Psoas muscle (tissue), 8 donors: ENCODE measurements around the gene GANC. TPM values are rescaled to one million over a fixed set of nuclear protein-coding genes. Genes with fewer than 3 reads are reported as not detected.

Source experiments
- ATAC-seq, 4 donors: fragments of 200-7000 bp; cut with Tn5 transposase; one replicate each; pipeline ENCODE4 v1.9.1; 2020; ENCODE audit warnings: moderate library complexity in 3 of 4, mild to moderate bottlenecking in 2 of 4
- DNase-seq, 2 donors: peaks; one replicate each; pipeline ENCODE4 v3.0.0-alpha.2; 2020
- H3K27ac ChIP-seq: fragments of 200-600 bp; one replicate; pipeline ENCODE4 v1.8.0; 2022
- H3K27me3 ChIP-seq, 3 donors: fragments of 200-600 bp in 1 of 3; one replicate each; pipeline versions ENCODE4 v1.6.1 to v1.8.0; 2013 to 2022; ENCODE audit warnings: low read length in 2 of 3, mild to moderate bottlenecking in 2 of 3, moderate library complexity in 1 of 3; ENCODE audit not compliant: insufficient read depth in 3 of 3
- H3K36me3 ChIP-seq, 2 donors: fragments of 200-600 bp in 1 of 2; one replicate each; pipeline versions ENCODE4 v1.6.1 to v1.8.0; 2013 to 2022; ENCODE audit warnings: low read depth in 1 of 2, mild to moderate bottlenecking in 1 of 2, moderate library complexity in 1 of 2; ENCODE audit not compliant: insufficient read depth in 1 of 2
- H3K4me1 ChIP-seq: fragments of 200-600 bp; one replicate; pipeline ENCODE4 v1.8.0; 2022
- H3K4me3 ChIP-seq: fragments of 200-600 bp; one replicate; pipeline ENCODE4 v1.8.0; 2022; ENCODE audit warnings: mild to moderate bottlenecking
- H3K9me3 ChIP-seq: fragments of 200-600 bp; one replicate; pipeline ENCODE4 v1.8.0; 2022
- WGBS, 3 donors: extraction: QIAGEN DNeasy Blood & Tissue Kit; methylation state at CpG; one replicate each; pipeline versions ENCODE4 v1.1.6 to v1.1.7; 2013; 5-methylcytosine and 5-hydroxymethylcytosine counted together
- intact Hi-C, 2 donors: fragments of 100-400 bp; cut with DNase I; formaldehyde crosslinking; loops; one replicate each; pipeline versions ENCODE4 v1.11.0 to v1.14.2; 2022
- polyA plus RNA-seq, 3 donors: library from polyadenylated mRNA; stranded (reverse); fragments of 200-250 nt; gene quantifications; one replicate each; pipeline ENCODE4 v1.2.3, GENCODE V29; 2013
- total RNA-seq, 4 donors: library from RNA; stranded (reverse); fragmentation: NEBNext Ultra II Directional in 2 of 4; extraction: Animal tissue kit (Norgen Biotek cat#: 25700) in 2 of 4; gene quantifications; one replicate each; pipeline versions ENCODE4 v1.2.1 to v1.2.4, GENCODE V29; 2021 to 2023
- TF ChIP-seq, protein P1 (sequence below): fragments of 200-600 bp; IDR thresholded peaks from one replicate; pipeline ENCODE4 v1.8.0; 2022; ENCODE audit warnings: antibody characterized with exemption
- donor health status: healthy with polysubstance abuse.
- donor health status: DM: no; HTN: no; CAD: no; lungs with moderate emphysema.
- donor health status: Bipolar disorder and iron deficiency.
- donor health status: healthy.
- donor health status: DM: yes; HTN: yes; CAD: no.
- donor health status: DM: no; HTN: no; CAD: no.
- donor health status: DM: no; HTN: no; CAD: no.
- donor health status: DM: yes; HTN: yes; CAD: no.

Gene GANC
- total and polyA plus RNA-seq, 7 donors: 4.9 to 37.7 (median 20.3) TPM

DNA sequence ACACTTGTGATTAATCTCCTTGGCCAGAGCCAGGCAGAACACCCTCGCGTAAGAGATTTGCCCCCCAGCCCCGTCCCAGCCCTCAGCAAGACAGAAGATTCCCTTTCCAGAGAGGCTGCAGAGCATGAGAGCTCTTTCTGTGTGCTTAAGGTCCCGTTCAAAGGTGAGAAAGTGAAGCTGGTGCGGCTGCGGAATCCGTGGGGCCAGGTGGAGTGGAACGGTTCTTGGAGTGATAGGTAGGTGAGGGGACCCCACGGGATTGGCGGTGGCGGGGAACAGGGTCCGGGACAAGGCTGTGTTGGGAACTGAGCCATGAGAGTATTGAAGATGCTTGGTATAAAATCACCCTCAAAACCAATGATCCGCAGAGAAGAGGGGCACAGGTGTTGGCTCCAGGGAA lies 121.1 kb downstream of the GANC start:
- ATAC-seq (peak in 1 of 4 donors; percentile 11), DNase-seq (no peak)
- Histone ChIP-seq H3K4me3 (no peak overlapping the region), H3K9me3 (no peaks in the 10 kb centered on the region), H3K36me3 (peaks cover 4 to 93% of the 10 kb centered on the region in 2 donors), H3K27me3 (no peaks in the 10 kb centered on the region), H3K4me1 (no peaks in the 10 kb centered on the region), H3K27ac (peak overlapping the region; percentile 16)
- intact Hi-C loops: no loop called here
- TF ChIP-seq, protein P1, sequence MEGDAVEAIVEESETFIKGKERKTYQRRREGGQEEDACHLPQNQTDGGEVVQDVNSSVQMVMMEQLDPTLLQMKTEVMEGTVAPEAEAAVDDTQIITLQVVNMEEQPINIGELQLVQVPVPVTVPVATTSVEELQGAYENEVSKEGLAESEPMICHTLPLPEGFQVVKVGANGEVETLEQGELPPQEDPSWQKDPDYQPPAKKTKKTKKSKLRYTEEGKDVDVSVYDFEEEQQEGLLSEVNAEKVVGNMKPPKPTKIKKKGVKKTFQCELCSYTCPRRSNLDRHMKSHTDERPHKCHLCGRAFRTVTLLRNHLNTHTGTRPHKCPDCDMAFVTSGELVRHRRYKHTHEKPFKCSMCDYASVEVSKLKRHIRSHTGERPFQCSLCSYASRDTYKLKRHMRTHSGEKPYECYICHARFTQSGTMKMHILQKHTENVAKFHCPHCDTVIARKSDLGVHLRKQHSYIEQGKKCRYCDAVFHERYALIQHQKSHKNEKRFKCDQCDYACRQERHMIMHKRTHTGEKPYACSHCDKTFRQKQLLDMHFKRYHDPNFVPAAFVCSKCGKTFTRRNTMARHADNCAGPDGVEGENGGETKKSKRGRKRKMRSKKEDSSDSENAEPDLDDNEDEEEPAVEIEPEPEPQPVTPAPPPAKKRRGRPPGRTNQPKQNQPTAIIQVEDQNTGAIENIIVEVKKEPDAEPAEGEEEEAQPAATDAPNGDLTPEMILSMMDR: no peak
- WGBS, 3 donors: 85 to 87% (median 86%) methylated on average over 13 of the region's 13 CpGs

DNA sequence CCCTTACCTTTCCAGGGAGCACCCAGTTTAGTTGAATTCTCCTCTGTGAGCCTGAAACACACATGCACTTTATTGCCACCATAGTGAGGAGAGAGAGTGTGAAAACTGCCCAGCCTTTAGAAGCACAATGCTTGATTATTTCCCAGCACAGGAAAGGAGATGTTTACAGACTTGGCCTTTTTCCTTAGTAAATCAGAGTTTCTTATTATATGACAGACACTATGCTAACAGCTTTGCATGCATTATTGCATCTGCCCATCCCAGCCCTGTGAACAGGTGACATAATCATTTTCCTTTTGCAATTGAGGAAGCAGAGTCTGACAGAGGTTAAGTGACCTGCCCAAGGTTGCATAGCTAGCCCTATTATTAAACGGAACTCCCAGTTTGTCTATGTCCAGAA lies 122.8 kb downstream of the GANC start:
- Histone ChIP-seq H3K4me3 (no peak overlapping the region), H3K4me1 (no peaks in the 10 kb centered on the region), H3K9me3 (no peaks in the 10 kb centered on the region), H3K36me3 (peaks cover 6 to 94% of the 10 kb centered on the region in 2 donors), H3K27ac (no peak overlapping the region), H3K27me3 (no peaks in the 10 kb centered on the region)
- DNase-seq (no peak), ATAC-seq (no peak)
- 57 to 82% (median 62%) methylated on average over 1 of the region's 1 CpG for WGBS, 3 donors
- TF ChIP-seq, protein P1: no peak
- intact Hi-C loops: no loop called here

DNA sequence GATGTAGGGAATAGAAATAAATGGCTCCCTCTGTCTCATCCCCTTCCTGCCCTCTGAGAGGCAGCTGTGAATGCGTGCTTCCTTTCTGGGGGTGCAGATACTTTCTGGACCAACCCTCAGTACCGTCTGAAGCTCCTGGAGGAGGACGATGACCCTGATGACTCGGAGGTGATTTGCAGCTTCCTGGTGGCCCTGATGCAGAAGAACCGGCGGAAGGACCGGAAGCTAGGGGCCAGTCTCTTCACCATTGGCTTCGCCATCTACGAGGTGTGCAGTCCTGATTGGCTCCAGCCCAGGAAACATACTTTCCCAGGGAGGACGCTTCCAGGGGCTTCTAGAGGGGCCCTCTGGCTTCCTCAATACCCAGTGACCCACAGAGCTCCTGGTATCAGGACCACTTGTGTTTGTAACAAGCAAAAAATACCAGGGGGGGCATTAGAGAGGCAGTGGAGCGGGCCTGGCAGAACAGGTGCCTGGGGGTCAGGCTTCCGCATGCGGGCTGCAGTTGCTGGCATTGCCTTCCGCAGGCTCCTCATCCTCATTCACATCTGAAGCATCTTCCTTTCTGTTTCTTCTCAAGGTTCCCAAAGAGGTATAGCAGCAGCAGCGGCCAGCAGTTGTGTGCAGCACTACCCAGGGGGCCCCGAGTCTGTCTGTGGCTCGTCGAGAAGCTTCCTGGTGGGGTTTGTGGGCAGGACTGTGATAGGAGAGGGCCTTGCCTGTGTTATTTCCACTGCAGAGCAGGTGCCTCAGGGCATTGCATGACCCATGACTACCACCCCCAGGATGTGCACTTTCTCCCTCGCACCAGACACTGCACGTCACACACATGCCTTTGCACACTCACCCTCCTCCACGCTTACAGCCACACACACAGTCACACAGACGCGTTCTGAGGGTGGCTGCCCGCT lies 128.8 kb downstream of the GANC start:
- H3K4me1 ChIP-seq: peaks cover 12% of the 10 kb centered on the region
- DNase-seq: no peak
- no peak for ATAC-seq
- peak overlapping the region; percentile 82 for H3K27ac ChIP-seq
- no peaks in the 10 kb centered on the region for H3K9me3 ChIP-seq
- intact Hi-C loops: no loop called here
- H3K36me3 ChIP-seq: peaks cover 6 to 93% of the 10 kb centered on the region in 2 donors
- 76 to 85% (median 84%) methylated on average over 24 of the region's 24 CpGs for WGBS, 3 donors
- TF ChIP-seq, protein P1: no peak
- H3K4me3 ChIP-seq: no peak overlapping the region
- no peaks in the 10 kb centered on the region for H3K27me3 ChIP-seq

DNA sequence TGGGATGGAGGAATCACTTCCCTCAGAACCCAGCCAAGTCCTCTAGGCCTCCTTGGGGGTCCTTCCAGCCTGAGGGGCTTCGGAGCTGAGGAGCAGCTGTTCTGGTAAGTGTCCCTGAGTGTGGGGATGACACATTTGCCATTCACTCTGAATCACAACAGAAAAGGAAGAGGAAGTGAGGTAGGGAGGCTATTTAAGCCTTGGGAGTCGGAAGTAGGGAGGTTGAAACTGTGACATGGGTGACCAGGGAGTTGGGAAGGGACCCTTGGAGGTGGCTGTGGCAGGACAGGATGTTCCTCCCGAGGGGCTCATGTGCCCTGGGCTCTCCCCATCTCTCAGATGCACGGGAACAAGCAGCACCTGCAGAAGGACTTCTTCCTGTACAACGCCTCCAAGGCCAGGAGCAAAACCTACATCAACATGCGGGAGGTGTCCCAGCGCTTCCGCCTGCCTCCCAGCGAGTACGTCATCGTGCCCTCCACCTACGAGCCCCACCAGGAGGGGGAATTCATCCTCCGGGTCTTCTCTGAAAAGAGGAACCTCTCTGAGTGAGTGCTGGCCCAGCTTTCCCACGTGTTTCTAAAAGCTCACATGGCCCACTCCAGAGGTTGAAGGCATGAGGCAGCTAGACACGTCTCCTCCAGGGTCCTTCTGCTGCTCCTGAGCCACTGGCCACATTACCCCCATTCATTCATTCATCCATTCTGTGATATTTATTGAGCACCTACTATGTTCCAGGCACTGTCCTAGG lies 129.6 kb downstream of the GANC start:
- TF ChIP-seq, protein P1: no peak
- Histone ChIP-seq H3K27me3 (no peaks in the 10 kb centered on the region), H3K4me1 (peaks cover 12% of the 10 kb centered on the region), H3K36me3 (peaks cover 2 to 93% of the 10 kb centered on the region in 2 donors), H3K27ac (peak overlapping the region; percentile 82), H3K4me3 (no peak overlapping the region), H3K9me3 (no peaks in the 10 kb centered on the region)
- no peak for ATAC-seq
- intact Hi-C loops: no loop called here
- DNase-seq: no peak
- 84 to 87% (median 85%) methylated on average over 15 of the region's 15 CpGs for WGBS, 3 donors
